ENCODE results near the gene FAM168A. TPM values are rescaled to one million over a fixed set of nuclear protein-coding genes. Genes with fewer than 3 reads are reported as not detected.

Gene FAM168A
- total RNA-seq, 1 donor from 2014 or later = 9.7 TPM

DNA sequence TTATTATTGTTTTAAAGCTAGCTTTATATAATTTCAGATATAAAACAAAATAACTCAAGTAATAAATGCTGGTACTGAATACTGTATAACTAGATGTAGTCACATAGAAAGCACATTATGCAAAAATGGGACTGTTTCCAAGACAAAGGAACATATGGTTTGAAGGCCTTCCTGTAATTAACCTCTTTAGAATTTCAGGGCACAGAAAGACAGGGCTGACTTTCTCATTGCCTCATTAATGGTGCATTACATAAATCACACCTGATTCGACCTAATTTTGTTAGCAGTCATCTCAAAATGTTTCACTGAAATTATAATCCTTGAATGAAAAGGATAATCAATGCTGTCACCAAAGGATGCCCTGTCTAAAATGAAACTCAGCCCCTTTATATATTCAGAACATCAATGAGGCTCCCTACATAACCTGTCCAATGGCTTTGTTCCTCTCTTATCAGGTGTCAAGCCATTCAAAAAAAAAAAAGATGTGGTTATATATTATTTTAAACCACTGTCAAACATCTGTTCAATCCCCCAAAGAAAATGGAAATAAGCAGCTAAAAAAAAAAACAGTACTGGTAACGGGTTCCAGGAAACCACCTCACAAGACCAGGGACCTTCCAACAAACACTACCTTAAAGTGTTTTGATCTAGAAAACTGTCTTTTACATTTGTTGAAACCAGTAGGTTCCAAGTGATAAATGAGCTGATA is 77.4 kb downstream of the FAM168A start:
- peak; percentile 65 to 77 for DNase-seq (ENCODE audit: low read depth in 2 of 2)

DNA sequence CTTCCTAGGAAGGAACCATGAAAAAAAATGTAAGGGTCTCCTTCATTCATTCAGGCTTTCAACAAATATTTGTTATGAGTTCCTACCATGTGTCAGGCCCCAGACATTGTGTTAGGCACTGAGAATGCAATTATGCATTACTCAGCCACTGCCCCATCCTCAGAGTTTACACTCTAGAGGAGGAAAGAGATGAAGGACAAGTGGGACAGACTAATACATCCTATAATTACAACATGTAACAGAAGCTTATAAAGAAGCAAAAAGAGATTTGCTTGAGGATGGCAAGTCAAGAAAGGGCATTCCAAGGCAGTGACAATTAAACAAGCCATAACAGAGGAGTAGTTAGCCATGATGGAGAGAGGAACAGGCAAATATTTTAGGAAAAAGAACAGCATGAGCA is 78.6 kb downstream of the FAM168A start:
- no peak for DNase-seq (ENCODE audit: low read depth in 2 of 2)

DNA sequence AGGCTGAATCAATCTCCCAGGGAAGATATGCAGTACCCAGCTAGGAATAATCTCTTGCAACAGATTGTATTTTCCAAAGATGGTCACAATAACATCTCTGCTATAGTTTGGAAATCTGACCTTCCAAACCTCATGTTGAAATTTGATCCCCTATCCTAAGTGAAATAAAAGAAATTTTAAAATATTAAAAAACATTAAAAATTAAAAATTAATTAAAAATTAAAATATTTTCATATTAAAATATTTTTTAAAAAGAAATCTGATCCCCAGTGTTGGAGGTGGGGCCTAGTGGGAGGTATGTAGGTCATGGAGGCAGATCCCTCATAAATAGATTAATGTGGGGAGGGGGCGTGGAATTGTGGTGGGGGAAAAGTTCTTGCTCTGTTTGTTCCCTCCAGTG is 79.7 kb downstream of the FAM168A start:
- DNase-seq (ENCODE audit: low read depth in 2 of 2) = no peak

DNA sequence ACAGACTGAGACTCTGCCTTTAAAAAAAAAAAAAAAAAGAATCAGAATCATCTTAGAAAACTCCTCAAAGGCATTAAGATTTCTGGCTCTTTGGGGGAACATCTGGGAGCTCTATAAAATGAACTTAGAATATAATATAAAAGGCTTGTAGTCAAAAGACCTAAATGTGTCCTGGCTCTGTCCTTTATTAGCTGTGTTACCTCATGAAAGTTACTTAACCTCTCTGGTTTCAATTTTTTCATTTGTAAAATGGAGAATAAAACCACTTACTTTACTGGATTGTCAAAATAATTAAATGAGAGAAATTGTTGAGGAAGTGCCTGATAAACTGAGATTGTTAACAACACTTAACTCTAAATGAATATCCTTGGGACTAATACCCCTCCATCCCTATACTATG is 81.8 kb downstream of the FAM168A start:
- DNase-seq (ENCODE audit: low read depth in 2 of 2) = no peak

DNA sequence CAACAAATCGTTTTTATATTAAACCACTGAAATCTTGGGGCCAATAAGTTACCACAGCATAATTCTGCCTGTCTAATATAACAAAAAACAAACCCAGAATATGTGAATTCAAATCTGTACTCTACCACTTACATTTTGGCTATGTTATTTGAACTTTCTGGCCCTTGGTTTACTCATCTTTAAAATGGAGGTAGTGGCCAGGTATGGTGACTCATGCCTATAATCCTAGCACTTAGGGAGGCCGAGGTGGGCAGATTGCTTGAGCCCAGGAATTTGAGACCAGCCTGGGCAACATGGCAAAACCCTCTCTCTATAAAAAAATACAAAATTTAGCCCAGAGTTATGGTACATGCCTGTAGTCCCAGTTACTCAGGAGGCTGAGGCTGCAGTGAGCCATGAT is 84.2 kb downstream of the FAM168A start:
- DNase-seq (ENCODE audit: low read depth in 2 of 2) = no peak

DNA sequence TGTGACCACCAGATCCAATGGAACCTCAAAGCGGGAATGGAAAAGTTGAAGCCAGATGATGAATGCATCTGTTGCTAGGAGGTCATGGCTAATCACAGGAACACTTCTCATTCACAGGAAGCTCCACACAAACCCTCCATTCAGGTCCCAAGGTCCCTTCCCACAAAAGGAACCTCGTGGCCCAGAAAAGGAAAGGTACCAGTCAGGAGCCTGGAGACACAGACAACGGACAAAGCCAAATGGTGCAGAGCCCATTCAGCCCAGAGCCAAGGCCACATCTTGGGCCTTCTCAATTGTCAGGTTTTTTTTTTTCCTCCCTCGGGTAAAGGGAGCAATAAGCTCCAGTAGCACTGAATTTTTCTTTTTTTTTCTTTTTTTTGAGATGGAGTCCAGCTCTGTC is 87.0 kb downstream of the FAM168A start:
- DNase-seq (ENCODE audit: low read depth in 2 of 2) = no peak

DNA sequence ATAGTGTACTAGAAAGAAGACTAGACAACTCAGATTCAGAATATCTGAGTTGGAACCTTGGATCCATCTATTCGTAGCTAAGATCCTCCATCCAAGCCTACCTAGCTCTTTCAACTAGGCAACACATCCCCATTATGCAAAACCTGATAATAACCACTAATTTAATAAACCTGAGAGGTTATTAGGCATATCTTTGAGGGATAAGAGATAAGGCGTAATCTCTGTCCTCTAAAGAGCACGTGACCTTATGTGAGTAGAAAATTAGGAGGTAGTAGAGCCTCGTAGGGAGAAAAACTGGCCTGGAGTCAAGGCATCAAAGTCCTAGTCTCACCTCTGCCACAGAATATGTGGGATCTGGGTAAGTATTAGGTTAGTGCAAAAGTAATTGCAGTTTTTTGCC is 87.8 kb downstream of the FAM168A start:
- DNase-seq (ENCODE audit: low read depth in 2 of 2) = no peak

DNA sequence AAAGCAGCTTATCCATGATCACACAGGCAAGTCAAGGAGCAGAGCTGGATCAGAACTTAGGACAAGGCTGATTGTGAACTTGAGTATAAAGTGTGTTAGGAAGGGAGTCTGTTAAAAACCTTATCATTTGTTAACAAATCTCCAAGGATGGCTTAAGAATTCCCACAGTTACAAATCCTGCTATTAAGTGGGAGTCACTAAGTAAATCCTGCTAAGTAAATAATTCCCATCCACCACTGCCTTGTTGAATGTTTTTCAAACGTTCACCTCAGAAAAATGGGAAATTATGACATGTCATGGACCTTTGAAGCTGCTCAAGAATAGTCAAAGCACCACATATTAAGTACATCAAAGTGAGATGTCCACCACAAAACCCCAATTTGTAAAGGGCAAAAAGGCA is 88.7 kb downstream of the FAM168A start:
- DNase-seq (ENCODE audit: low read depth in 2 of 2) = no peak

DNA sequence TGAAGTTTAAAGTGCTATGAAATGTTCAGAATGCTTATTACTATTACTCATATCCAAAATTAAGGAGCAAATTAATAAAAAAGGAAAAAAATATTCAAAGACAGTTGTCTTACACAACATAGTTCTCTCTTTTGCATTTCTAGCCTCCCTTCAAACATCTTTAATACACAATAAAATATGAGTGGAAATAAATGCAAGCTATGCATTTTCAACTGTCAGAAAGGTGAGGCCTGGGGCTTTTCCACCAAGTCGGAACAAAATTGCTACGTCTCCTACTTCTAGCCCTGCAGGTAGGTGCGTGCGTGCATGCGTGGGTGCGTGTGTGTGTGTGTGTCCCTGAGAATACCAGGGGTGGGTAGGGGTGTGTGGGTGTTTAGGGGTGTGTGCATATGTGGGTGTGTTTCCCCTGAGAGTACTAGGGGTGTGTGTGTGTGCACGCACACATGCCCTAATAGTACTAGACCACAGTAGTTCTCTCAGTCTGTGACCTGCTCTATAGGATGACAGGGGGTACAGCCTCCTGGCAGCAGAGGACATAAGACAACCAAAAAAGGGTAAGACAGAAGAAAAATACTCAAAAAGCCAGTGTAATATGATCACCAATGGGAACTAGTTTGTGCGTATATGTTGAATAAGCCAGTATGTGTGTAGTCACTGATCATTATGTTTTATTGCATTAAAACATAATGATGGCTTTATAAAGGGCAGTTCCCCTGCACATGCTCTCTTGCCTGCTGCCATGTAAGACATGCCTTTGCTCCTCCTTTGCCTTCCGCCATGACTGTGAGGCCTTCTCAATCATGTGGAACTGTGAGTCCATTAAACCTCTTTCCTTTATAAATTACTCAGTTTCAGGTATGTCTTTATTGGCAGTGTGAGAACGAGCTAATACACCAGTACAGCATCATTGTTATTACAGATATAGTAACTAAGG is 89.4 kb downstream of the FAM168A start:
- no peak for DNase-seq (ENCODE audit: low read depth in 2 of 2)

DNA sequence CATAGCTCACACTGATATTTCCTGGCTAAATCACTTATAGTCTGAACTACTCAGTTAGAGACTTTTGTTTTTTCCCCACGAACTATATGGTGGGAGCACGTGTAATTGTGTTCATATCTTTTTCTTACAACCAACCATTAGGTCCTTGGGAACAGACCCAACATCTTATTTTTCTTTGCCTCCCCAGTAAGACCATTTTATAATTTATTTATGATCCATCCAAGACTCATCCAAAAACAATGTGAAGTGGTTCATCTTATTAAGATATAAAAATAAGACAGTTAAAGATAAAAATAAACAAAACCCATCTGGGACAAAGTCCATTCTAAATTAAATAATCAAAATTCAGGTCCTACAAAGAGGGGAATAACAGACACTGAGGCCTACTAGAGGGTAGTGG is 90.8 kb downstream of the FAM168A start:
- no peak for DNase-seq (ENCODE audit: low read depth in 2 of 2)

DNA sequence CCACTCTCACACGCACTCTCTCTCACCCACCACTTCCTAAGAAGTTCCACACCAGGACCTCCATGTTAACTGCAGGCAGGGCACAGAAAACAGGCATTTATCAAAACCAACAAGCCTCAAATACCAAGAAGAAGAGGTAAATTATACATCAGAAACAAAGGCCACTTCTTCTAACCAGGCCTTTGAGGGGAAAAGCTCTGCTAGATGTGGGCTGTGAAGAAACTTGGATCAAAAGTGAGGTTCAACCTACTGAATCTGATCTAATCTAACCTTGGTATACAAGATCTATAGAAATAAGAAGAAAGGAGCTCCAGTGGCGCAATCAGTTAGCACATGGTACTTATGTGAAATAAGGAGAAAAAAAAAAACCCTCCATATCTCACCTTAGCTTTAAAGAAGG is 91.9 kb downstream of the FAM168A start:
- no peak for DNase-seq (ENCODE audit: low read depth in 2 of 2)

DNA sequence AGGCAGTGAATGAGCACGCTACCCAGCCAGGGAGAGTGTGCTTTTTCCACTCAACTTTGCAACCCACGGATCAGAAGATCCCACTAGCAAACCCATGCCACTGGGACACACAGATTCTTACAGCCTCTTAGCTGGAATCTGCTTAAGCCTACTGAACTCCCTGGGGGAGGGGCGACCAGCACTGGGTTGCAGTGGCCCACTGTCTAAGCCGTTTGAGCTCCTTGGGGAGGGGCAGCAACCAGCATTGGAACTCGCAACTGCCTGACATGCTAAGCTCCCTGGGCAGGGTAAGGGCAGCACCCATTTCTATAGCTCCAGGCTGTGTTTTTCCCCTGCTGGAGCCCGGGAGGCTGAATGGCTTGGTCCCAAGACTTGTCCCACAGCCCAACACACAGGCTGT is 99.6 kb downstream of the FAM168A start:
- no peak for DNase-seq (ENCODE audit: low read depth in 2 of 2)

DNA sequence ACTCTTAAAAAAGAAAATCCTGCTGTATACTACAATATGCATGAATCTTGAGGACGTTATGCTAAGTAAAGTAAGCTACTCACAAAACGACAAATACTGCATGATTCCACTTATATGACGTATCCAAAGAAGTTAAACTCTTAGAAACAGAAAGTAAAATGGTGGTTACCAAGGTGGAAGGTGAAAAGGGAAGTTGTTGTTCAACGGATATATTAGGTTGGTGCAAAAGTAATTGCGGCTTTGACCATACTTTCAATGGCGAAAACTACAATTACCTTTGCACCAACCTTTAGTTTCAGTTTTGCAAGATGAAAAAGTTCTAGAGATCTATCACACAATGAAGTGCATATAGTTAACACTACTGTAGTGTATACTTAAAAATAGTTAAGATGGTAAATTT is 101.8 kb downstream of the FAM168A start:
- DNase-seq (ENCODE audit: low read depth in 2 of 2) = no peak

DNA sequence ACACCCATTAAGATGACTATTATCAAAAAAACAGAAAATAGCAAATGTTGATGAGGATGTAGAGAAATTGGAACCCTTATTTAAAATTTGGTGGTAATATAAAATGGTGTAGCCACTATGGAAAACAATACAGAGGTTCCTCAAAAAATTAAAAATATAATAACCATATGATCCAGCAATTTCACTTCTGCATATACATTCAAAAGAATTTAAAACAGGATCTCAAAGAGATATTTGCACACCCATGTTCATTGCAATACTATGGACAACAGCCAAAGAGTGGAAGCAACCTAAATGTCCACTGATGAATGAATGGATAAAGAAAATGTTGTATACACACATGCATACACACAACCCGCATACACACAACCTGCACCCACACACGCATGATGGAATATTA is 102.2 kb downstream of the FAM168A start:
- DNase-seq (ENCODE audit: low read depth in 2 of 2) = no peak

DNA sequence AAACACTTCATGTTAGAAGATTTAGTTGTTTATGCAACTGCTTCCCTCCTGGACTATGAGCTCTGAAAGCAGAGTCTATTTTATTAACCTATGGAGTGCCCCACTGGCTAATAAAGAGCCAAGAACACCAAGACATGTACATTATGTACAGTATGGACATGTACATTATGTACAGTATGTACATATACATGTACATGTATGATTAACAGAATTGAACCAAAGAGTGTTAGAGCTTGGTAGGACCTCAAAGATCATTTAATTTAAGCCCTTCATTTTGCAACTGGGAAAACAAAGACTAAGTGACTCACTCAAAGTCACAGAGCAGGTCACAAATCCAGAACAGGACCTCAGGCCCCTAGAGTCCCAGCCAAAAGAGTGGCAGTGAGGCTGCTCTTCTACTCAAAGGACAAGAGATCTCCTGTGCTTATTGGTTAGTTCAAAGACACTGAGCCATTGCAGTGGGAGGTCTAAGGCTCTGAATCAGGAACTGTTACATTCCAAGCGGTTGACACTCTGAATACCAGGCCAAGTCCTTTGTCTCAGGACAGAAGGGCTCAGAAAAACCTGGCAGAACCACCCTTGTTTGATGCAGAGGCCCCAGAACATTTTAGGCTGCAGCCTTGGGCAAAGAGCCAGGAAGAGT is 103.8 kb downstream of the FAM168A start:
- DNase-seq (ENCODE audit: low read depth in 2 of 2) = peak in 1 of 2 donors; percentile 55

DNA sequence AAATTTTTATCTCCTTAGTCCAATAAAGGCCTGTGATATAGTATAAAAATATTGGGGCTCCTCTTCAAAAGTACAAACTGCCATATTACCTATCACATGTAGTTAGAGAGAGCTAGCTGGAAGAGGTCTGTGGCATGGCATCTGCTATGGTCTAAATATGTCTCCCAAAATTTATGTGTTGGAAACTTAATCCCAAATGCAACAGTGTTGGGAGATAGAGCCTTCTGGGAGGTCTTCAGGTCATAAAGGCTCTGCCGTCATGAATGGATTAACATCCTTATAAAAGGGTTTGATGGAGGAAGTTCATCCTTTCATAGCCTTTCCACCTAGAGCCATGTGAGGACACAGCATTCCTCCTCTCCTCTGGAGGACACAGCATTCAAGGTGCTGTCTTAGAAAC is 116.3 kb downstream of the FAM168A start:
- no peak for DNase-seq (ENCODE audit: low read depth in 2 of 2)

DNA sequence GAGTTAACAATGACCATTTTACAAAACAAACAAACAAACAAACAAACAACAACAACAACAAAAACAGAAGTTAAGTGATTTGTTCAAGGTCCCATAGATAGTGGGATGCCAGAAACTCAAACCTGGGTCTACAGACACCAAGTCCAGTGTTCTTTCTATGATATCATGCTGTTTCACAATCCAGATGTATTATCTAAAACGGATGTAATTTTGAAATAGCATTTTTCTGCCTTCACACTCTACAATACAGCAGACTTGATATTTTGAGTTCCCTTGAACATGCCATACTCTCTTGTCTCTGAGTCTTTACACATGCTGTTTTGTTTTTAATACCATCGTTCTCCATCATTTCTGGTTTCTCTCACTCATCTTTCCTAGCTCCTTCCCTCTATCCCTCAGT is 117.2 kb downstream of the FAM168A start:
- no peak for DNase-seq (ENCODE audit: low read depth in 2 of 2)

DNA sequence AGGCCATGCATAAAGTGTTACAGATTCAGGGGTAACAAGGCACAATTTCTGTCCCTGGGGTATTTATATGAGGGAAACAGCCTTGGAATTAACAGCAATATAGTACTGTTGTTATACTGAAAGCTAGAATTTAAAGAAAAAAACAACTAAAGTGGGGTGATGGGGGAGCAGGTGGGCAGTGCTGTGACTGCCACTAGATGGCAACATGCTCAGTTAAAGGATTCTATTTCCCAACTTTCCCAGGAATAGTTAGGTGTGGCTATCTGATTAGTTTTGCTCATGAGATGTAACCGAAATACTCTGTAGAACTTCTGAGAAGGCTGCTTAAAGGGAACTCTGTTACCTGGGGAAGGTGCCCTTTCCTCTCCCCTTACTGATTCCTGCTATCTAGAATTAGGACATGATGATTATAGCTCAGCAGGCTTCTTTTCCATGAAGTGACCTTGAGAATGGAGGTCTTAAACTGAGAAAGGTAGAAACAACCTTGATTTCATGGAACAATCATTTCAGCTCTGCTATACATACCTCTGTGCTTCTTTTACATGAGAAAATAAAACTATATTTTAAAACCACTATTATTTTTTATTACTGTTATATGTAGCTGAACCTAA is 119.1 kb downstream of the FAM168A start:
- peak; percentile 53 to 60 for DNase-seq (ENCODE audit: low read depth in 2 of 2)

DNA sequence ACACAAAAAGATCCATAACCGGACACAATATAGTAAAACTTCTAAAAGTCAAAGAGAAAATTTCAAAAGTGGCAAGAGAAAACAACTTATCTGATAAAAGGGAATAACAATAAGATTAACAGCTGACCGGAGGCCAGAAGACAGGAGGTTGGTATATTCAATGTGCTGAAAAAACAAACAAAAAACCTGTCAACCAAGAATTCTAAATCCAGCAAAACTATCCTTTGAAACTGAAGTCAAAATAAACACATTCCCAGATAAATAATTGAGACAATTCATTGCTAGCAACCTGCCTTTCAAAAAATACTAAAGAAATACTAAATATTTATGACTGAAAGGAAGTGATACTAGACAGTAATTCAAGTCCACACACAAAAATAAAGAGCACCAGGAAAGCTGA is 120.4 kb downstream of the FAM168A start:
- no peak for DNase-seq (ENCODE audit: low read depth in 2 of 2)

DNA sequence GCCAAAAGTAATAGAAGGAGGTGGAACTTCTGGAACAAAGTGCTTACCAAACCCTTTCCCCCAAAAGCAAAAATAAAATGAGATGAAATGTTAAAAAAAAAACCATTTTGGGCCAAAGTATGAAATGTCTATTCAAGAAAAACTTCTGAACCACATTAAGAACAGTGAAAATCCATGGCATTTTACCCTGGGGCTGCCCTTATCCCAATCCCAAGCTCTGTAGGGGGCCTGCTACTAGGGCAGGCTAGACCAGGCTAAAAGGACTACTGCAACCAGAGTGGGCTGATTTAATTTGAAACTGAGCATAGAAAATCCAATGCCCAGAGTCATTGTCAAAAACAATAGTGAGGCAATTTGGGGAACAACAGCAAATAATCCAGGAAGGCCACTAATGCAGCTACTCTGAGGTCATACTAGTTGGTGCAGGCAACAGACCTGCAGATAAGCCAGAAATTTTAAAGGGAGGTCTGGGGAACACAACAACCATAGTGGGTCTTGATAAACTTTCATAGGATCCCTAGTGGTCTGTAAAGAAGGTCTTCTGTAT is 122.3 kb downstream of the FAM168A start:
- no peak for DNase-seq (ENCODE audit: low read depth in 2 of 2)

DNA sequence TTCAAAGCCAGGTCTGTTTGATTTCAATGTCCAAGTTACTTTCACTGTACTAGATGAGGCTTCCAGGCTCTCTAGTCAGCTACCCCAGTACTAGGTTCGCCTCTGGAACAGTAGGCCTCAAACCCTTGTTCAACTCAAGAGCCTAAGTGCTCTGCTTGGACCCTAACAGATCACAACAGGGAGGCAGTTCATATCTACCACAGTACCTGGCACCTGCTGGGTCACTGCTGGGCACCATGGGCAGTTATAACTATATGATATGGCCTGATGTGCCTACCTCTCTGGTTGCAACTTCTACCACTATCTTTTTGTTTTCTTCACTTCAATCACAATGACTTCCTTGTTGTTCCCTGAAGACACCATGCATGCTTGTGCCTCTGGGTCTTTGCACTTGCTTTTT is 124.7 kb downstream of the FAM168A start:
- no peak for DNase-seq (ENCODE audit: low read depth in 2 of 2)

Data from lung microvascular endothelial cell (primary cell).